ENCODE results near the gene ZNF407. TPM values are rescaled to one million over a fixed set of nuclear protein-coding genes. Genes with fewer than 3 reads are reported as not detected.

The ZNF407 gene
- total RNA-seq, 6 experiments from 2014 or later, result 4.3 to 8.0 (median 5.7) TPM

- intact Hi-C loops (cut with DNase I), result no loop called here
- Histone ChIP-seq H3K4me1 (no peaks in the 10 kb centered on the region), H3K27me3 (no peaks in the 10 kb centered on the region), H3K36me3 (no peaks in the 10 kb centered on the region), H3K4me3 (no peak overlapping the region), H3K27ac (no peak overlapping the region), H3K9me3 (no peaks in the 10 kb centered on the region)
- no CpG with 5 or more reads among the region's 27 CpGs for WGBS (ENCODE audit: insufficient coverage, low coverage, low lambda C conversion rate, missing lambda C conversion rate)
- TF ChIP-seq CTCF (IDR thresholded peaks at IDR 0.05) (no peak), POLR2A (IDR thresholded peaks at IDR 0.05) (no peak)
- ATAC-seq (peak in 1 of 4 donors; percentile 30), DNase-seq (no peak)
These were observed 465.5 kb downstream of the ZNF407 start for GRCh38 chr18:75063196-75063595.

GRCh38 chr18:75063615-75064512 lies 466.2 kb downstream of the ZNF407 start:
- peak in 1 of 4 donors; percentile 32 for ATAC-seq
- Histone ChIP-seq H3K4me1 (no peaks in the 10 kb centered on the region), H3K27ac (no peak overlapping the region), H3K27me3 (no peaks in the 10 kb centered on the region), H3K4me3 (no peak overlapping the region), H3K36me3 (no peaks in the 10 kb centered on the region), H3K9me3 (no peaks in the 10 kb centered on the region)
- DNase-seq, result no peak
- intact Hi-C loops (cut with DNase I), result no loop called here
- WGBS (ENCODE audit: insufficient coverage, low coverage, low lambda C conversion rate, missing lambda C conversion rate), result no CpG with 5 or more reads among the region's 53 CpGs
- TF ChIP-seq POLR2A (IDR thresholded peaks at IDR 0.05), result no peak
- TF ChIP-seq CTCF (IDR thresholded peaks at IDR 0.05), result no peak

GRCh38 chr18:75064513-75064905 lies 466.8 kb downstream of the ZNF407 start:
- intact Hi-C loops (cut with DNase I), result no loop called here
- no peak for ATAC-seq

GRCh38 chr18:75065251-75066000 lies 467.8 kb downstream of the ZNF407 start:
- Histone ChIP-seq H3K4me1 (no peaks in the 10 kb centered on the region), H3K27me3 (no peaks in the 10 kb centered on the region), H3K36me3 (no peaks in the 10 kb centered on the region), H3K4me3 (no peak overlapping the region), H3K9me3 (no peaks in the 10 kb centered on the region), H3K27ac (no peak overlapping the region)
- ATAC-seq, result no peak
- intact Hi-C loops (cut with DNase I), result no loop called here
- 96% methylated on average over 21 of the region's 21 CpGs for WGBS (ENCODE audit: insufficient coverage, low coverage, low lambda C conversion rate, missing lambda C conversion rate)
- DNase-seq, result no peak
- TF ChIP-seq CTCF (IDR thresholded peaks at IDR 0.05) (no peak), POLR2A (IDR thresholded peaks at IDR 0.05) (no peak)

More at GRCh38 chr18:75064513-75064905, 466.8 kb downstream of the ZNF407 start:
- Histone ChIP-seq H3K27ac (no peak overlapping the region), H3K27me3 (no peaks in the 10 kb centered on the region), H3K36me3 (no peaks in the 10 kb centered on the region), H3K4me3 (no peak overlapping the region), H3K4me1 (no peaks in the 10 kb centered on the region), H3K9me3 (no peaks in the 10 kb centered on the region)
- DNase-seq, result no peak
- TF ChIP-seq POLR2A (IDR thresholded peaks at IDR 0.05) (no peak), CTCF (IDR thresholded peaks at IDR 0.05) (no peak)
- 80% methylated on average over 1 of the region's 16 CpGs for WGBS (ENCODE audit: insufficient coverage, low coverage, low lambda C conversion rate, missing lambda C conversion rate)
